Measurements from ENCODE around the gene KCNK5.

Gene KCNK5

DNA sequence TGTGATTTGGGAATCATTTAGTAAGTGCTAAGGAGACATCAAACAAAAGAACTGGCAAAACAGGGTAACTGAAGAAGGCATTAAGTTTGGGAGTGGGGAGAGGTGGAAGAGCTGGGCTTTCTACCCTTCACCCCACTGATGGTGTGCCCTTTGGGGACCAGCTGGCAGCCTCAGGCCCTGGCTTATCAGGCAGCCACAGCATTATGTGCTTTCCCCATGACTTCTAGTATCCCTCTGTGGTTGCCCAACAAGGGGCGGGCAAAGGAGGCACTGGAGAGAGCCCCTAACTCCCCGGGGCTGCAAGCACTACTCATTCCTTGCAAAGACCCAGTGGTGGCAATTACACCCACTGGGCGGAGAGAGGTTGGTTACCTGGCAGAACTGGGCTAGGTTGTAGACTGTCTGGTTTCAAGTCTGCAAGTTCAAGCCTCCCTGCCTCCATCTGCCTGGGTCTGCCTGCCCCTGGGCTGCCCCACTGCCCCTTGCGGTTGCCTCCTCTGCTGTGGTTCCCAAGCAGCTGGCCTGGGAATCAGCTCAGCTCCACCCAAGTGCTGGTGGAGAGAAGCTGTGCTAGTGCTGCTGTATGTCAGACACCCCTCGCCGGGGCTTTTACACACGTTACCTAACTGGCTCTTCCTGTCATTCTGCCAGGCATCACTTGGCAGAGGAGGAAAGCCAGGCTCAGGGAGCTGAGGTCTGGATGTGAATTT, 29.9 kb downstream of the KCNK5 start:
- TF ChIP-seq SIN3A (IDR thresholded peaks at IDR 0.05; ENCODE audit: borderline replicate concordance, insufficient read depth, low read length) = no peak
- no peak for TF ChIP-seq POLR2AphosphoS5 (IDR thresholded peaks at IDR 0.05; ENCODE audit: low read depth, low read length)
- no peak for TF ChIP-seq TAF1 (IDR thresholded peaks at IDR 0.05; ENCODE audit: borderline replicate concordance, insufficient read depth, low read length)
- TF ChIP-seq, protein P1, sequence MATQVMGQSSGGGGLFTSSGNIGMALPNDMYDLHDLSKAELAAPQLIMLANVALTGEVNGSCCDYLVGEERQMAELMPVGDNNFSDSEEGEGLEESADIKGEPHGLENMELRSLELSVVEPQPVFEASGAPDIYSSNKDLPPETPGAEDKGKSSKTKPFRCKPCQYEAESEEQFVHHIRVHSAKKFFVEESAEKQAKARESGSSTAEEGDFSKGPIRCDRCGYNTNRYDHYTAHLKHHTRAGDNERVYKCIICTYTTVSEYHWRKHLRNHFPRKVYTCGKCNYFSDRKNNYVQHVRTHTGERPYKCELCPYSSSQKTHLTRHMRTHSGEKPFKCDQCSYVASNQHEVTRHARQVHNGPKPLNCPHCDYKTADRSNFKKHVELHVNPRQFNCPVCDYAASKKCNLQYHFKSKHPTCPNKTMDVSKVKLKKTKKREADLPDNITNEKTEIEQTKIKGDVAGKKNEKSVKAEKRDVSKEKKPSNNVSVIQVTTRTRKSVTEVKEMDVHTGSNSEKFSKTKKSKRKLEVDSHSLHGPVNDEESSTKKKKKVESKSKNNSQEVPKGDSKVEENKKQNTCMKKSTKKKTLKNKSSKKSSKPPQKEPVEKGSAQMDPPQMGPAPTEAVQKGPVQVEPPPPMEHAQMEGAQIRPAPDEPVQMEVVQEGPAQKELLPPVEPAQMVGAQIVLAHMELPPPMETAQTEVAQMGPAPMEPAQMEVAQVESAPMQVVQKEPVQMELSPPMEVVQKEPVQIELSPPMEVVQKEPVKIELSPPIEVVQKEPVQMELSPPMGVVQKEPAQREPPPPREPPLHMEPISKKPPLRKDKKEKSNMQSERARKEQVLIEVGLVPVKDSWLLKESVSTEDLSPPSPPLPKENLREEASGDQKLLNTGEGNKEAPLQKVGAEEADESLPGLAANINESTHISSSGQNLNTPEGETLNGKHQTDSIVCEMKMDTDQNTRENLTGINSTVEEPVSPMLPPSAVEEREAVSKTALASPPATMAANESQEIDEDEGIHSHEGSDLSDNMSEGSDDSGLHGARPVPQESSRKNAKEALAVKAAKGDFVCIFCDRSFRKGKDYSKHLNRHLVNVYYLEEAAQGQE (IDR thresholded peaks at IDR 0.05; ENCODE audit: insufficient read depth in 1 of 2, low read depth in 2 of 2, low read length in 2 of 2) = no peak
- no peak for TF ChIP-seq FOXP2 (optimal IDR thresholded peaks at IDR 0.05; ENCODE audit: borderline replicate concordance, extremely low read depth, extremely low read length, insufficient read depth)

DNA sequence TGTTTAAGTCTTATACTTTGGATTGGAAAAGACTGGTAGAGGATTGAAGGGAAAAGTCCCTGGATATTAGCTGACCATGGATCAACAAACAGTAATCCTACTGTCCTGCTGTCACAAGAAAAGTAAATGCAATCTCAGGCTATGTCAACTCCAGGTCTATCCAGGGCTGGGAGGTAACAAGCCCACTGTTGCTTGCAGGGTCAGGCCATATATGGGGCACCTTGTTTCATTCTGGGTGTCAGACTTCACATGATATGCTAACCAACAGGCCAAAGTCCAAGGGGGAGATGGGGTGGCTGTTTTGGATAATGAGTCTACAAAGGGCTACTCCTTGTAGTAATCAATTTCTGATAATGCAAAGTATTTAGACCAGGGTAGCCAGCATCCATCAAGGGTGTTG, 30.7 kb downstream of the KCNK5 start:
- TF ChIP-seq FOXP2 (optimal IDR thresholded peaks at IDR 0.05; ENCODE audit: borderline replicate concordance, extremely low read depth, extremely low read length, insufficient read depth) (no peak), POLR2AphosphoS5 (IDR thresholded peaks at IDR 0.05; ENCODE audit: low read depth, low read length) (no peak), SIN3A (IDR thresholded peaks at IDR 0.05; ENCODE audit: borderline replicate concordance, insufficient read depth, low read length) (no peak), TAF1 (IDR thresholded peaks at IDR 0.05; ENCODE audit: borderline replicate concordance, insufficient read depth, low read length) (no peak)
- TF ChIP-seq, protein P1 (IDR thresholded peaks at IDR 0.05; ENCODE audit: insufficient read depth in 1 of 2, low read depth in 2 of 2, low read length in 2 of 2) = no peak

- TF ChIP-seq SIN3A (IDR thresholded peaks at IDR 0.05; ENCODE audit: borderline replicate concordance, insufficient read depth, low read length) (no peak), TAF1 (IDR thresholded peaks at IDR 0.05; ENCODE audit: borderline replicate concordance, insufficient read depth, low read length) (no peak), FOXP2 (optimal IDR thresholded peaks at IDR 0.05; ENCODE audit: borderline replicate concordance, extremely low read depth, extremely low read length, insufficient read depth) (no peak), POLR2AphosphoS5 (IDR thresholded peaks at IDR 0.05; ENCODE audit: low read depth, low read length) (no peak)
- TF ChIP-seq, protein P1 (IDR thresholded peaks at IDR 0.05; ENCODE audit: insufficient read depth in 1 of 2, low read depth in 2 of 2, low read length in 2 of 2) = no peak
These were observed 31.3 kb downstream of the KCNK5 start for GRCh38 chr6:39197922-39198500.

DNA sequence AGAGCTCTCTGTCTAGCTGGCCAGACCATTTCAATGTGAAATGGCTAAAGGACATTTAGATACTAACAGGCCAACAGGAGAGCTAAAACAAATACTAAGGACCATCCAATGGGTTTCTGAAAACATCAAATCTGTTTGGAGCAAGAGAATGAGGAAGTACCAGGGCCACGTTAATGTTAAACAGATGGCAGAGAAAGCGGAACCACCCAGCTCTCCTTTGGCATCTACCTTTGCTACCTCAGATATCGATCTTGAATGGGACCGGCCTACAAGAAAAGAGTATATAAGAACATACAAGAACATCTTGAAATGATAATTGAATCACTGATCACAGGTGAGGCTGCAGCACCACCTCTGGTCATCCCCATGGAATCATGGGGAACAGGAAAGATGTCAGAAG, 31.8 kb downstream of the KCNK5 start:
- no peak for TF ChIP-seq POLR2AphosphoS5 (IDR thresholded peaks at IDR 0.05; ENCODE audit: low read depth, low read length)
- no peak for TF ChIP-seq FOXP2 (optimal IDR thresholded peaks at IDR 0.05; ENCODE audit: borderline replicate concordance, extremely low read depth, extremely low read length, insufficient read depth)
- no peak for TF ChIP-seq TAF1 (IDR thresholded peaks at IDR 0.05; ENCODE audit: borderline replicate concordance, insufficient read depth, low read length)
- no peak for TF ChIP-seq SIN3A (IDR thresholded peaks at IDR 0.05; ENCODE audit: borderline replicate concordance, insufficient read depth, low read length)
- TF ChIP-seq, protein P1 (IDR thresholded peaks at IDR 0.05; ENCODE audit: insufficient read depth in 1 of 2, low read depth in 2 of 2, low read length in 2 of 2) = no peak

Data from PFSK-1 (cell line).